ENCODE data around the gene RGS19. TPM values are rescaled to one million over a fixed set of nuclear protein-coding genes. Genes with fewer than 3 reads are reported as not detected.
A peak's percentile ranks its signal among the peaks of the same experiment; 100 is the strongest.

RGS19 gene
- total RNA-seq, 4 donors from 2014 or later, result 7.4 to 14.4 (median 11.0) TPM

DNA sequence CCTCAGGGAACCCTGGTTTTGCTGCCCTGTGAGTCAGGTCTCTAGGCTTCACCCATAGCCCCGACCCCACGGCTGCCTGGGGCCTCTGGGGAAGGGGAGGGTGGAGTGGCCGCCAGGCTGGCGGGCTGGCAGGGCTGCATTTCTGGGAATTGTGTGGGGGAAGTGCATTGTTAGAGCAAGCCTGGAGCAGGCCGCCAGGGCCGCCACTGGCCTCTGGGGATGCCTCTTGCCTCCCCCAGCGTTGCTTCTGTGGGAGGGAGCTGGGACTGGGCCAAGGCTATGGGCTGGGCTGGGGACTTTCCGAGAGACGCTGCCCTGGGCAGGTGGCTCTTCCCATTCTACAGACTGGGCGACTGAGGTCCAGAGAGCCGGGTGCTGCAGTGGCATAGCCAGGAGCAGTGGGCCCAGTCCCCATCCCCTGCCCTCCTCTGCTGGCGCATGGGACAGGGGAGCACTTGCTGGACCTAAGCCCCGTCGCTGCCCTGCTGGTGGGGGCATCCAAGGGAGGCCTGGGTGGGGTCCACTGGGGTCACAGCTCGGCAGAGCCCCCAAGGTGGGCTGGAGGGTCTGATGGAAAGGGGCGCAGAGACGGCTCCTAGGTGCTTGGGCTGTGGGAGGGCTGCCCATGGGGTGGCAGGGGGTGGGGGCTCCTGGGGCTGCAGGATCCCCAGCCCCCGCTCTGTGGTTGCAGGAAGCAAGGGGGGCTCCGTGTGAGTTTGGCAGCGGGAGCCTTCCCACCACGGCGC lies 23.3 kb downstream of the RGS19 start:
- Histone ChIP-seq H3K9me3 (no peaks in the 10 kb centered on the region), H3K4me1 (peaks cover 29 to 69% (median 43%) of the 10 kb centered on the region in 3 donors), H3K36me3 (no peaks in the 10 kb centered on the region), H3K4me3 (peak overlapping the region in 1 of 4 donors; percentile 49), H3K27me3 (peaks cover 0 to 62% (median 2%) of the 10 kb centered on the region in 4 donors), H3K27ac (peak overlapping the region; percentile 24 to 83 (median 70))
- TF ChIP-seq, protein P1, sequence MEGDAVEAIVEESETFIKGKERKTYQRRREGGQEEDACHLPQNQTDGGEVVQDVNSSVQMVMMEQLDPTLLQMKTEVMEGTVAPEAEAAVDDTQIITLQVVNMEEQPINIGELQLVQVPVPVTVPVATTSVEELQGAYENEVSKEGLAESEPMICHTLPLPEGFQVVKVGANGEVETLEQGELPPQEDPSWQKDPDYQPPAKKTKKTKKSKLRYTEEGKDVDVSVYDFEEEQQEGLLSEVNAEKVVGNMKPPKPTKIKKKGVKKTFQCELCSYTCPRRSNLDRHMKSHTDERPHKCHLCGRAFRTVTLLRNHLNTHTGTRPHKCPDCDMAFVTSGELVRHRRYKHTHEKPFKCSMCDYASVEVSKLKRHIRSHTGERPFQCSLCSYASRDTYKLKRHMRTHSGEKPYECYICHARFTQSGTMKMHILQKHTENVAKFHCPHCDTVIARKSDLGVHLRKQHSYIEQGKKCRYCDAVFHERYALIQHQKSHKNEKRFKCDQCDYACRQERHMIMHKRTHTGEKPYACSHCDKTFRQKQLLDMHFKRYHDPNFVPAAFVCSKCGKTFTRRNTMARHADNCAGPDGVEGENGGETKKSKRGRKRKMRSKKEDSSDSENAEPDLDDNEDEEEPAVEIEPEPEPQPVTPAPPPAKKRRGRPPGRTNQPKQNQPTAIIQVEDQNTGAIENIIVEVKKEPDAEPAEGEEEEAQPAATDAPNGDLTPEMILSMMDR (IDR thresholded peaks at IDR 0.05), result peak in 2 of 6 experiments; percentile 6 to 10
- no peak for TF ChIP-seq POLR2A (IDR thresholded peaks at IDR 0.05)
- WGBS, 2 donors, result 75% methylated on average over 7 of the region's 22 CpGs; no CpG with 5 or more reads in 1 of the 2 donors
- DNase-seq, result no peak
- intact Hi-C loops (cut with DNase I), result no loop called here

DNA sequence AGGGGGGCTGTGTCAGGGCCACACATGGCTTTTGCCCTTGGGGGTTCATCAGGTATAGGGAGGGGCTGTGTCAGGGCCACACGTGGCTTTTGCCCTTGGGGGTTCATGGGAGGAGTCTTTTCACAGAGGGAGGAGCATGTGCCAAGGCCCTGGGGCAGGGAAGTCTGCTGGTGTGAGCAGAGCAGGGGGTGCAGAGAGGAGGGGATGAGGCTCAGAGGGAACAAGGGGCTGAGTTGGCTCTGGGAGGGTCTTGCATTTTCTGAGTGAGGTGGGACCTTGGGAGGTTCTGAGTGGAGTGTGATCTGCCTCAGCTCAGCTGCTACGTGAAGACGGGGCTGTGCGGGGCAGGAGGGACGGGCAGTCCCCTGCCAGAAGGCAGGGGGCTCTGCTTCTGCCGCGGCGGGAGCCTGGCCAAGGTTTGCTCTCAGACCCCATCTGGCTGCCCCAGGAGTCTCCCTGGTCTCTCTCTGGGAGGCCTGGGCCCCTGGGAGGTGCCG lies 23.9 kb downstream of the RGS19 start:
- no peak for DNase-seq
- 61 to 69% methylated on average over 3 to 8 of the region's 9 CpGs for WGBS, 2 donors
- H3K9me3 ChIP-seq, result no peaks in the 10 kb centered on the region
- peaks cover 29 to 75% (median 43%) of the 10 kb centered on the region in 3 donors for H3K4me1 ChIP-seq
- no peak overlapping the region for H3K4me3 ChIP-seq
- no peaks in the 10 kb centered on the region for H3K36me3 ChIP-seq
- intact Hi-C loops (cut with DNase I), result no loop called here
- H3K27me3 ChIP-seq, result peaks cover 0 to 68% (median 4%) of the 10 kb centered on the region in 4 donors
- TF ChIP-seq, protein P1 (IDR thresholded peaks at IDR 0.05), result no peak
- TF ChIP-seq POLR2A (IDR thresholded peaks at IDR 0.05), result no peak
- H3K27ac ChIP-seq, result peak overlapping the region; percentile 24 to 83 (median 70)

DNA sequence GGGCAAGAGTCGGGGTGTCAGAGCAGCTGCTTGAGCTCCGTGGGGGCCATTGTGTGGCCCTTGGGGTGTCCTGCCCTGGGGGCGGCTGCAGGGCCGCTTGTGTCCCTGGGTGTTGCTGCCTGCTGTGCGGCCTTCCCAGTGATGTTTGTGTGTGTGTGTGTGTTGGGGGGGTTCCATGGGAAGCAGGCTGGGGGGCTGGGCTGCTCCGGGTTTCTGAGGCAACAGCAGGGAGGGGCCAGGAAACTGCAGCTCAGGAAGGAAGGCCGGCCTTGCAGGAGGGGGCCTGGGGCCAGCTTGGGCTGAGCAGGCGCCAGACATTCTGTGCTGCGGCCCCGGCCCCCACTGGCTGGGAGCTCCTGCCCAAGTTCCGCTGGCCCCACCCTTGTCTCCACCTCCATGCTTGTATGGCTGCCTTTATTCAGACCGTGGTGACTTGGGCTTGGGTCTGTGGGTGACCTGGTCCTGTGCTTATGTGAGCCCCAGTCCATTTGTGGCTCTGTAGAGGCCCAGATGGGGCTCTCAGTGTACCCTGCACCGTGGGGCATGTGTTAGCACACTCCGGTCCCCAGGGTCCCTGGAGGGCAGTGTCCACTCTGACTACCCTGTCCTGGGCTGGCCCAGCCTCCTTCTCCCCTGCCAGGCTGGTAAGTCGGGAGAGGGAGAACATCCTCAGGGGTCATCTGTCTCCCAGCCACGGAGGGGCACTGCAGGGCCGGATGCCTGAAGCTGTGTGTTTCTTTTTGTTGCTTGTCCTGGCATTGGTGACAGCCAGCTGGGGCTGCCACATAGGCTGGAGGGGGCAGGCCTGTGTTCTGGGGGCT lies 25.3 kb downstream of the RGS19 start:
- peak overlapping the region in 2 of 4 donors; percentile 11 to 32 for H3K4me3 ChIP-seq
- peaks cover 34 to 87% (median 43%) of the 10 kb centered on the region in 3 donors for H3K4me1 ChIP-seq
- H3K36me3 ChIP-seq, result no peaks in the 10 kb centered on the region
- 12 to 26% methylated on average over 5 to 6 of the region's 17 CpGs for WGBS, 2 donors
- intact Hi-C loops (cut with DNase I), result no loop called here
- no peak for DNase-seq
- H3K9me3 ChIP-seq, result no peaks in the 10 kb centered on the region
- peak in 1 of 4 donors; percentile 26 for TF ChIP-seq POLR2A (IDR thresholded peaks at IDR 0.05)
- TF ChIP-seq, protein P1 (IDR thresholded peaks at IDR 0.05), result peak in 1 of 6 experiments; percentile 17
- H3K27me3 ChIP-seq, result peaks cover 0 to 81% (median 10%) of the 10 kb centered on the region in 4 donors
- H3K27ac ChIP-seq, result peak overlapping the region; percentile 33 to 82 (median 62)

DNA sequence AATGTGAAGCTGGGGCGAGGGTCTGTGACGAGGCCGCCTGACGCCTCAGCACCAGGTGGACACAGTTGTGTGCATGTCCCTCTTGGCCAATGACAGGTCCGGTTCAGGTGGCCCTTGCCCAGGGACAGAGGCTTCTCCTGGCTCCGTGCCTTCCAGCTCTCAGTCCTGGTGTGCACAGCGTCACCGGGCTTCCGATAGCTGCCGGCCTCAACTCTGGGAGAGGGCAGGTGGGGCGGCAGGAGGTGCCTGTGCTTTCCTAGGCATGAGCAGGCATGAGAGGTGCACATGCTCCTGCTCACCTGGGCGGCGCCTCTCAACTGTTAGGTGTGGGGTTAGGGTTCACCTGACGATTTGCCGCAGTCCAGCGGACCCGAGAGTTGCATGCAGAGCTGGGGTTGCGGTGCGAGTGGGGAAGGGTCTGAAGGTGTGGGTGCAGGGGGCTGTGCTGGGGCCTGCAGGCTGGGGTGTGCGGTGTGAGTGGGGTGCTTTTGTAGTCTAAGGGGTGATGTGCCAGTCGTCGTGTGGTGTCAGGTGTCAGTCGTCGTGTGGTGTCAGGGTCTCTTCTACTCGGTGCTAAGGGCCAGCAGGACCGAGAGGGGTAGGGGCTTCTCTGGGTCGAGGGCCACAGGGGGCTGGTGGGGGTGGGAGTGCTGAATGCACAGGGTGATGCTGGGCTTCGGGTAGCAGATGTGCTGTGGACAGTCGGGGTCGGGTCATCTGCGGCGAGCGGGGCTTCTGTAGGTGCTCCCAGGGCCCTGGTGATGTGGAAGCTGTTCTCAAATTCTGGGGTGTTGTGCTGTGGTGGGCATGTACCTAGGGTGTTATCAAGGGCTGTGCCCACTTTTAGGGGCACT lies 26.1 kb downstream of the RGS19 start:
- no peak for DNase-seq
- TF ChIP-seq, protein P1 (IDR thresholded peaks at IDR 0.05), result no peak
- no peak for TF ChIP-seq POLR2A (IDR thresholded peaks at IDR 0.05)
- Histone ChIP-seq H3K4me3 (peak overlapping the region in 1 of 4 donors; percentile 11), H3K27ac (peak overlapping the region; percentile 35 to 82 (median 69)), H3K27me3 (peaks cover 6 to 90% (median 10%) of the 10 kb centered on the region in 4 donors), H3K36me3 (no peaks in the 10 kb centered on the region), H3K4me1 (peaks cover 43 to 95% (median 43%) of the 10 kb centered on the region in 3 donors), H3K9me3 (no peaks in the 10 kb centered on the region)
- intact Hi-C loops (cut with DNase I), result no loop called here
- WGBS, 2 donors, result 40 to 67% methylated on average over 1 to 10 of the region's 33 CpGs

Data from esophagus squamous epithelium (tissue), 5 donors.